Tibial artery (tissue), 4 donors: ENCODE data around the gene VPS50.

Source experiments
- DNase-seq, 2 donors: peaks; one replicate each; pipeline ENCODE4 v3.0.0-alpha.2; 2019
- H3K27ac ChIP-seq, 2 donors: fragments of 200-600 bp; sonication (generic) in 1 of 2; 1 replicate in 1 of 2; 2 replicates in 1 of 2; pipeline ENCODE4 v1.5.1; 2018 to 2019; ENCODE audit warnings: mild to moderate bottlenecking in 1 of 2
- H3K27me3 ChIP-seq, 2 donors: fragments of 200-600 bp; sonication (generic) in 1 of 2; one replicate each; pipeline versions ENCODE4 v1.5.1 to v1.6.0; 2016 to 2019
- H3K36me3 ChIP-seq, 3 donors: fragments of 200-600 bp; sonication (generic) in 2 of 3; one replicate each; pipeline ENCODE4 v1.5.1; 2016 to 2019; ENCODE audit warnings: mild to moderate bottlenecking in 2 of 3
- H3K4me1 ChIP-seq, 4 donors: fragments of 200-600 bp; sonication (generic) in 2 of 4; 1 replicate in 3 of 4; 2 replicates in 1 of 4; pipeline ENCODE4 v1.5.1; 2016 to 2019
- H3K4me3 ChIP-seq, 2 donors: fragments of 200-600 bp; sonication (generic) in 1 of 2; 1 replicate in 1 of 2; 2 replicates in 1 of 2; pipeline ENCODE4 v1.5.1; 2018 to 2019; ENCODE audit warnings: mild to moderate bottlenecking in 2 of 2
- H3K9me3 ChIP-seq, 3 donors: fragments of 200-600 bp; sonication (generic) in 1 of 3; one replicate each; pipeline ENCODE4 v1.5.1; 2016 to 2019
- CTCF ChIP-seq, 2 experiments: fragments of 200-600 bp in 1 of 2; fragments of 450-650 bp in 1 of 2; IDR thresholded peaks; one replicate each; pipeline ENCODE4 v1.5.1; 2017 to 2019; ENCODE audit warnings: antibody characterized with exemption in 2 of 2, mild to moderate bottlenecking in 1 of 2, moderate library complexity in 1 of 2
- intact Hi-C: fragments of 100-400 bp; cut with DNase I; formaldehyde crosslinking; loops from one replicate; pipeline ENCODE4 v1.15.0; 2023; ENCODE audit warnings: low total_unique reads

VPS50 gene

GRCh38 chr7:93239824-93240223 lies 7.7 kb downstream of the VPS50 start:
- no peaks in the 10 kb centered on the region for H3K27me3 ChIP-seq
- no peak for TF ChIP-seq CTCF (IDR thresholded peaks at IDR 0.05)
- no peak overlapping the region for H3K4me3 ChIP-seq
- H3K9me3 ChIP-seq = no peaks in the 10 kb centered on the region
- H3K36me3 ChIP-seq = peaks cover 0 to 12% (median 0%) of the 10 kb centered on the region in 3 donors
- H3K4me1 ChIP-seq = no peaks in the 10 kb centered on the region
- no peak for DNase-seq
- intact Hi-C loops = no loop called here
- no peak overlapping the region for H3K27ac ChIP-seq

GRCh38 chr7:93242106-93242505 lies 9.9 kb downstream of the VPS50 start:
- no peak for DNase-seq
- Histone ChIP-seq H3K4me3 (no peak overlapping the region), H3K36me3 (peaks cover 0 to 12% (median 0%) of the 10 kb centered on the region in 3 donors), H3K27me3 (no peaks in the 10 kb centered on the region), H3K4me1 (no peaks in the 10 kb centered on the region), H3K9me3 (no peaks in the 10 kb centered on the region), H3K27ac (no peak overlapping the region)
- TF ChIP-seq CTCF (IDR thresholded peaks at IDR 0.05) = no peak
- intact Hi-C loops = no loop called here

- no peaks in the 10 kb centered on the region for H3K9me3 ChIP-seq
- peaks cover 0 to 8% (median 0%) of the 10 kb centered on the region in 3 donors for H3K36me3 ChIP-seq
- intact Hi-C loops = no loop called here
- H3K27ac ChIP-seq = no peak overlapping the region
- H3K4me3 ChIP-seq = no peak overlapping the region
- DNase-seq = no peak
- peak; percentile 40 to 57 for TF ChIP-seq CTCF (IDR thresholded peaks at IDR 0.05)
- no peaks in the 10 kb centered on the region for H3K4me1 ChIP-seq
- H3K27me3 ChIP-seq = no peaks in the 10 kb centered on the region
These were observed 13.6 kb downstream of the VPS50 start for GRCh38 chr7:93245525-93246432.

GRCh38 chr7:93249491-93250148 lies 17.5 kb downstream of the VPS50 start:
- H3K27me3 ChIP-seq = no peaks in the 10 kb centered on the region
- no peaks in the 10 kb centered on the region for H3K9me3 ChIP-seq
- intact Hi-C loops = no loop called here
- no peak overlapping the region for H3K4me3 ChIP-seq
- no peak for TF ChIP-seq CTCF (IDR thresholded peaks at IDR 0.05)
- H3K36me3 ChIP-seq = peaks cover 0 to 11% (median 7%) of the 10 kb centered on the region in 3 donors
- DNase-seq = no peak
- no peaks in the 10 kb centered on the region for H3K4me1 ChIP-seq
- no peak overlapping the region for H3K27ac ChIP-seq

GRCh38 chr7:93258661-93259060 lies 26.5 kb downstream of the VPS50 start:
- TF ChIP-seq CTCF (IDR thresholded peaks at IDR 0.05) = no peak
- Histone ChIP-seq H3K9me3 (no peaks in the 10 kb centered on the region), H3K4me3 (no peak overlapping the region), H3K36me3 (peaks cover 0 to 22% (median 18%) of the 10 kb centered on the region in 3 donors), H3K4me1 (no peaks in the 10 kb centered on the region), H3K27ac (no peak overlapping the region), H3K27me3 (no peaks in the 10 kb centered on the region)
- intact Hi-C loops = no loop called here
- no peak for DNase-seq
